ENCODE data around the gene CAMTA1.

DNA sequence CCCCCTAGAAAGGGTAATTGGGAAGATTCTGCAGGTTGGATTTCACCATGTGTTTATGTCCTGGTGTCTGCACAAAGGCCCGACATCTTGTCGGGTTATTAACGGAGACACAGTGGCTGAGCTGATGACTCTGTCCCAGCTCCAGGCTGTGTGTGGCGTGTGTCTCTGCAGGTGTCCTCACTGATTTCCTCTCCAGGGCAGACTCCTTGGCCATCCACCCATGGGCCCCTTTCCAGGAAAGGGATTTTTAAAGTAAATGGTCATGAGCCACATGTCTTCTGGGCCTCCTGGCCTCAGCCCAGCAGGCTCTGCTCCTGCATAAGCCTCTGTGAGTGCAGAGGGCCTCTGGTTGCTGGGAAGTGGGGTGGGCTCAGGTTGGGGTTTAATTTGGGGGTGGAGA lies 567.1 kb downstream of the CAMTA1 start:
- TF ChIP-seq POLR2A (IDR thresholded peaks at IDR 0.05; ENCODE audit: low read length) (no peak), GATA1 (IDR thresholded peaks at IDR 0.05; ENCODE audit: low read depth, low read length) (no peak)

All from erythroblast (primary cell).